ENCODE measurements around the gene IGFBP3.

The IGFBP3 gene

DNA sequence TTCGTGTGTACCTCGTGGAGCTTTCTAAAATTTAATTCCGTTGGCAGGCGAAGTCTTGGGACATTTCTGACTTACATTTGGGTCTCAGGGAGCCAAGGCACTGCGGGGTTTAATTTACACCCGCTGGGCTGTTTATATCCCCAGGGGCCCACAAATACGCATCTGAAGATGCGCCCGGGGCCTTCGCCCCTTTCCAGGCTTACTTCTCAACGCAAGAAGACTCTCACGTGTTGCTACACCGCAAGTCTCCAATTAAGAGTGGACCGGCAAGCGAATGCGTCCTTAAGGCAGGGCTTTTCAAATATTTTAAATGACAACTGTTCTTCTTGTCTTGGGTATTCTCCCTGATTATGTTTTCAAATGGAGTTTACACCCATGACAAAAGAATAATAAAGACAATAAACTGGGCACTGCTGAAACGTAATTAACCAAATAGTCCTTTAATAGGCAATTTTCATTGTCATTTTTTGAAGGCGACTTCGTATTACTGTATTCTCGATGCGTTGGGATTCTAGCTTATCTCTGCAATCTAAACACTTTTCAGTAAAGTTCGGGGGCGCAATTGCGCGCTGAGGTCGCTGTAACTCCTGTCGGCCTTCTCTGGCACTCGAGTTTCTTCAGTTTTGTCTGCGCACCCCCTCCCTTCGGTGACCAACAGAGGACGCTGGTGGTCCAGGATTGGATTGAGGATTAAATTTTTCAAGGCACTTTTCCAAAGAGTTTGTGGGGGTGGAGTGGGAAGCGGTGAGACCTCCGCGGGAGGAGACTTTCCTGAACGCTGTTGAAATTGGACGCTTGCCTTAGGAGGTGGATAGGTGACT, 837 bp upstream of the IGFBP3 start:
- DNase-seq, result no peak

DNA sequence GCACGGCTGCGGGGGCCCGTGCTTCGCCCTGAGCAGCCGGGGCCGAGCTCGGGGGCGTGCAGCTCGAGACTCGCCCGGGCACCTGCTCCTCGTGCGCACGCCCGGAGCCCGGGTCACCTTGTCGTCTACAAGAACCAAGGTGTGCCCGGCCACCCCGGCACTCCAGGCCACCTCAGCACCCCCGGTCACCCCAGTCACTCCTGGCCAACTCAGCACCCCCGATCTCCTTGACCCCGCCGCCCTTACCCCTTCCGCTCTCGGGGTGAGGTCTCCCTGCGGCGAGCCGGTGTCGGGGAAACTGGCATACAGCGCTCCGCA, 268 bp upstream of the IGFBP3 start:
- DNase-seq, result no peak

GRCh38 chr7:45919993-45920459, 1.0 kb downstream of the IGFBP3 start:
- DNase-seq, result no peak

DNA sequence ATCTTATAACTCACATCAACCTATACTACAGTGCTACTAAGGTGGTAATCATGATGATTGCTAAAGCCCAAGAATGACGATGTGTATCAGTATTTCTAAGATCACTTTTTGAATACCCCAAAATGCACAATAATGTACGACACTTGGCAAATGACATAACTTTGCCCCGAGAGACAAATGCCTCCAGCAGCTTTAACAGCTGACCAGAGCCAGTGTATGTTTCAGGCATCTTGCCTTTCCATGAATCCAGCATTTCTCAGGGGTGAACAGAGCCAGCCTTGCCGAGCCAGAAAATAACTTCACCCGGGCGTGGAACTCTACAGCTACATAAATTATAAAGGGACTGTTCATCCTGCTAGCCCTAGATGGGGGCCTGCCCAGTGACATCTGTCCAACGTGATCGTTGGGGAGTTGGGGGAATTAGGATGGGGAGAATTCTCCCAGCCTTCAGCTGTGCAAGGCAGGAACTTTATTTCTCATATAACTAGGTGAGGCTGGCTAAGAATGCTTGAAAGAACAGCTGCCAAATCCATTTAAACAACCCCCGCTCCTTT, 1.8 kb downstream of the IGFBP3 start:
- no peak for DNase-seq

- no peak for DNase-seq
These were observed 2.5 kb downstream of the IGFBP3 start for GRCh38 chr7:45918556-45918955.

GRCh38 chr7:45917658-45918057, 3.4 kb downstream of the IGFBP3 start:
- peak; percentile 22 for DNase-seq

- DNase-seq, result no peak
These were observed 4.0 kb downstream of the IGFBP3 start for GRCh38 chr7:45917064-45917463.

- no peak for DNase-seq
These were observed 5.5 kb downstream of the IGFBP3 start for GRCh38 chr7:45915606-45916005.

- no peak for DNase-seq
These were observed 6.2 kb downstream of the IGFBP3 start for GRCh38 chr7:45914911-45915310.

GRCh38 chr7:45912972-45913371, 8.1 kb downstream of the IGFBP3 start:
- DNase-seq, result no peak

GRCh38 chr7:45911311-45911710, 9.8 kb downstream of the IGFBP3 start:
- DNase-seq, result no peak

GRCh38 chr7:45910855-45911254, 10.2 kb downstream of the IGFBP3 start:
- DNase-seq, result no peak

DNA sequence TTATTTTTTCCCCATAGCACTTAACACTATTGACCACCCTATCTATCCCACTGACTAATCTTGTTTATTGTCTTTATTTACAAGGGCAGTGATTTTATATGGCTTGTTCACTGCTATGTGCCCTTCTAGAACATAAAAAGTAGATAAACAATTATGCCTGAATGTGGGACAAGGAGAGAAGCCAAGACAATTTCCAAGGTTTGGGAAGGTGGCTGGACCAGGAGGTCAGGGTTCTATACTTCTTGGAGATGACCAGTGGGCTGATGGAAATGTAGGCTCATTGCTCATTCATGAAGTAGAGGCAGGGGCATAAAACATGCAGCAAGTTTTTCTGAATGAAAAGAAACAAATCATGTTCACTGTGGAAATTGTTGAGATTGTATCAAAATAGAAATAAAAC, 11.5 kb downstream of the IGFBP3 start:
- DNase-seq, result no peak

DNA sequence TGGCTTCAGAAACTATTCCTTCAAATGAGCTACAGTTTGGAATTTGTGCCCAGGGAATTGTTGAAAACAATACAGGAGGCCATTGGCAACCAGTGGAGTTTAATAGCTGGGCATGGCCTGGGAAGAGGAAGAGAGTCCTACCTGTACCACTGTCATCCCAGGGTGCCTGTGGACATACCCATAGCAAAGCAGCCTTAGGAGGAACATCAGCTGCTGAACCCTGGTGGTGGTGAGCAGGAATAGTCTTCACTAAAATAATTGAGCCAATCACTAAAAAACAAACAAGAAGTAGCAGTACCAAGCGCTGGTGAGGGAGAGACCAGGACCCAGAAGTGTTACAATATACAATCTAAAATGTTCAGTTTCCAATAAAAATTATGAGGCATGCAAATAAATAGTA, 18.3 kb downstream of the IGFBP3 start:
- DNase-seq, result no peak

- no peak for DNase-seq
These were observed 19.5 kb downstream of the IGFBP3 start for GRCh38 chr7:45901566-45901965.

DNA sequence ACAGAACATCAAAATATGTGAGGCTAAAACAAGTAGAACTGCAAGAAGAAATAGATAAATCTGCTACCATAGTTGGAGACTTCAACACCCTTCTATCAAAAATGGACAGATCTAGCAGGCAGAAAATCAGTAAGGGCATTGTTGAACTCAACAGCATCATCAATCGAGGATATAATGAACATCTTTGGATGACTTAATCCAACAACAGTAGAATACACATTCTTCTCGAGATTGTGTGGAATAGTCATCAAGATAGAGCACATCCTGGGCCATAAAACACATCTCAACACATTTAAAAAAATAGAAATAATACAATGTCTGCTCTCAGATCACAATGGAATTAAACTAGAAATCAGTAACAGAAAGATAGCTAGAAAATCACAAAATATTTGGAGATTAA, 22.9 kb downstream of the IGFBP3 start:
- DNase-seq, result no peak

GRCh38 chr7:45897042-45897690, 23.9 kb downstream of the IGFBP3 start:
- no peak for DNase-seq

- no peak for DNase-seq
These were observed 26.4 kb downstream of the IGFBP3 start for GRCh38 chr7:45894665-45895062.

DNA sequence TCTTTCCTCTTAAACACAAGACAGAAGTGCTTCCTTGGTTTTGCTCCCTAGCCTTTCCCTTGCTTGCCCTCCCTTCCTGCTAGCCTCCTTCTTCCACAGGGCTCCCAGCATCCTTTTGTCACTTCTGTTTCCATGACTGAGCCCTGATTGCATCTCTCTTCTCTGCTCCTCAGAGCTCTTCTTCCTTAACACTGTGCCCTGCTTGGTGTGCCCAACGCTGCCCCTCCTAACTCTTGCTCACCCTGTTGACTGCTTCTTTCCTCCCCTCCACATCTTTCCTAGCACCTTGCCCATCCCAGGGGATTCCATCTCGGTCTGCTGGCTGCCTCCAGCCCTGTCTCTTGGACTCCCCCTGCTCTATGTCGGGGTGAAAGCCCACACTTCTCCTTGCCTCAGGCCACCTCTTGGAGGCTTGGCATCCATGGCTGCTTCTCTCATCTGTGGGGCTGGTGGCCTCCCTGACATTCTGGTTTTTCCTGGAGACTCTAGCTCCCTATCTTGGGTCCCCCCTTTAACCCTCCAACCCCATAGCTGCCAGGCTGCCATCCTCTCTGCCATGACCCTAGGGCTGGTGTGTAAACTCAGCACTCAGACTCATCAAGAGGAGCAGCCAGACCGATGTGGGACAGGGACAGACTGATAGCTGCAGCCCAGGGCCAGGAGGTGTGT, 26.9 kb downstream of the IGFBP3 start:
- no peak for DNase-seq

- no peak for DNase-seq
These were observed 27.6 kb downstream of the IGFBP3 start for GRCh38 chr7:45893374-45893995.

GRCh38 chr7:45892407-45893035, 28.6 kb downstream of the IGFBP3 start:
- DNase-seq, result no peak

- DNase-seq, result no peak
These were observed 29.3 kb downstream of the IGFBP3 start for GRCh38 chr7:45891462-45892402.

All from NCI-H526 treated with DMSO at 0.1 percent for 48 hours (cell line).